HG03520 (cell line): ENCODE measurements around the gene ADAMTS4.
A peak's percentile ranks its signal among the peaks of the same experiment; 100 is the strongest.

ENCODE experiments used
- ATAC-seq: cut with Tn5 transposase; IDR thresholded peaks from one replicate; pipeline ENCODE4 v1.9.1; 2021; ENCODE audit warnings: mild to moderate bottlenecking, moderate library complexity; ENCODE audit not compliant: unreplicated experiment

ADAMTS4 gene

DNA sequence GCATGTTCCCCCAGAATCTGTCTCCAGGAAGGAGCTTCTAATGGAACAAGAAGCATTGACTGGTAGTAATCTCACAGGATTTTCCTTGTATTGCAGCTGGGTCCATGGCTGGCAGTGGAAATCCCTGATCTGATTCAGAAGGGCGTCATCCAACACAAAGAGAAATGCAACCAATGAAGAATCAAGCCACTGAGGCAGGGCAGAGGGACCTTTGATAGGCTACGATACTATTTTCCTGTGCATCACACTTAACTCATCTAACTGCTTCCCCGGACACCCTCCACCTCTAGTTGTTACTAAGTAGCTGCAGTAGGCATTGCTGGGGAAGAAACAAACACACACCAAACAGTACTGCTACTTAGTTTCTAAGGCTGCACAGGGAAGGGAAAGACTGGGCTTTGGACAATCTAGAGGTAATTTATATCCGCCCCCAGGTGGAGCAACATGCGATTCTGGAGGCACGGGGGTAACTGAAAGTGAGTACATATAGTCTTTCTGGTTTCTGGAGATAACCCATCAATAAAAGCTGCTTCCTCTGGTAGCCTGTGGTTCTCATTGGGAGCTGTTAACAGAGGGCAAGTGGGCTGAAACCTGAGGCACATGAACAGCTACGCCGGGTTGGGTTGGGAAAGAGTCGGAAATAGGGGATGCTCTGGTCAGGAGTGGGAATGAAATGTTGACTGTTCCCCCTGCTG is 40.4 kb downstream of the ADAMTS4 start:
- no peak for ATAC-seq

- no peak for ATAC-seq
Observed at GRCh38 chr1:161157867-161158266, 41.0 kb downstream of the ADAMTS4 start.

GRCh38 chr1:161153682-161154337 is 45.0 kb downstream of the ADAMTS4 start, which contains the start of gene UFC1:
Gene UFC1, plus strand, starts transcription at chr1:161153978. Its CDS starts 20 bp downstream, at chr1:161153998.
- ATAC-seq = peak; percentile 78

DNA sequence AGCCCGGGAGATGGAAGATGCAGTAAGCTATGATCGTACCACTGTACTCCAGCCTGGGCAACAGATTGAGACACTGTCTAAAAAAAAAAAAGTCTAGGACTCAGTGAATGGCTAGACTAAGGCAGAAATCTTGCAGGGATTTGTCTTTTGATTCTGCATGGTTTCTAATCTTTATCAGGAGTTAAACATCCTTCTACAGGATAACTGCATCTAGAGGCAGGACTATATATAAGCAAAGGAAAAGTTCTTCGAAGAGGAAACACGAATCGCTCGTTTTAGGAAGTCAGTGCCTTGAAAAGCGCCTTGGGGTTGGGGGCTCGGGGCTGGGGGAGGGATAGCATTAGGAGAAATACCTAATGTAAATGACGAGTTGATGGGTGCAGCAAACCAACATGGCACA is 45.7 kb downstream of the ADAMTS4 start:
- no peak for ATAC-seq

- no peak for ATAC-seq
Observed at GRCh38 chr1:161145832-161146231, 53.0 kb downstream of the ADAMTS4 start.

GRCh38 chr1:161140755-161141400 is 58.0 kb downstream of the ADAMTS4 start:
- no peak for ATAC-seq

GRCh38 chr1:161139766-161140165 is 59.1 kb downstream of the ADAMTS4 start:
- no peak for ATAC-seq

GRCh38 chr1:161138431-161138830 is 60.4 kb downstream of the ADAMTS4 start:
- ATAC-seq = no peak

GRCh38 chr1:161137881-161138280 is 61.0 kb downstream of the ADAMTS4 start:
- ATAC-seq = no peak
